ENCODE measurements around the gene MMP24.
A peak's percentile ranks its signal among the peaks of the same experiment; 100 is the strongest.
"Not testable (repeated sequence)": the region's sequence is repeated elsewhere in the genome, so short reads cannot be mapped to it uniquely, and the experiment has no call there.

Gene MMP24

GRCh38 chr20:35315632-35316020 lies 89.1 kb downstream of the MMP24 start:
- not testable (repeated sequence) for H3K36me3 ChIP-seq (replicated peaks in 1 of 2; ENCODE audit: control insufficient read depth in 2 of 2, insufficient read depth in 2 of 2, low read length in 2 of 2); H2BK5ac ChIP-seq (ENCODE audit: low read length); H3K79me1 ChIP-seq (ENCODE audit: low read depth, low read length); H3K23ac ChIP-seq (ENCODE audit: low read depth, low read length, poor library complexity); H4K8ac ChIP-seq (ENCODE audit: low read depth, low read length); H3K9ac ChIP-seq (ENCODE audit: low read depth, low read length, poor library complexity); H2AK5ac ChIP-seq (ENCODE audit: low read depth, low read length); H3K14ac ChIP-seq (ENCODE audit: low read length); H3K4me3 ChIP-seq (ENCODE audit: low read length in 2 of 2); H3K9me3 ChIP-seq (replicated peaks in 1 of 2; ENCODE audit: control insufficient read depth in 2 of 2, insufficient read depth in 1 of 2, low read depth in 1 of 2, low read length in 2 of 2); H4K91ac ChIP-seq (ENCODE audit: low read depth, low read length, poor library complexity); DNase-seq (ENCODE audit: low spot score); H2BK15ac ChIP-seq (ENCODE audit: low read length); H3K4ac ChIP-seq (ENCODE audit: low read length); H3K27me3 ChIP-seq (ENCODE audit: control insufficient read depth in 3 of 3, insufficient read depth in 3 of 3, low read depth in 1 of 3, low read length in 3 of 3); H3K4me2 ChIP-seq (ENCODE audit: insufficient read depth, low read length, poor library complexity, severe bottlenecking); H3K27ac ChIP-seq (replicated peaks; ENCODE audit: low read length); H2BK12ac ChIP-seq (ENCODE audit: low read length); H3K18ac ChIP-seq (ENCODE audit: low read length); H2BK120ac ChIP-seq (ENCODE audit: low read depth, low read length)
- WGBS, 2 donors (ENCODE audit: extremely low coverage in 2 of 2, insufficient read length in 2 of 2, insufficient replicate concordance in 1 of 2): no CpG with 5 or more reads among the region's 7 CpGs
- H3K4me1 ChIP-seq (ENCODE audit: control insufficient read depth in 2 of 2, insufficient read depth in 1 of 2, low read depth in 1 of 2, low read length in 2 of 2): peaks cover 3 to 14% of the 10 kb centered on the region in 2 donors
- peak overlapping the region; percentile 22 for H2AFZ ChIP-seq (ENCODE audit: low read length)

- no peak overlapping the region for H4K91ac ChIP-seq (ENCODE audit: low read depth, low read length, poor library complexity)
- no peaks in the 10 kb centered on the region for H3K9me3 ChIP-seq (replicated peaks in 1 of 2; ENCODE audit: control insufficient read depth in 2 of 2, insufficient read depth in 1 of 2, low read depth in 1 of 2, low read length in 2 of 2)
- no peak overlapping the region for H2AFZ ChIP-seq (ENCODE audit: low read length)
- H3K27me3 ChIP-seq (ENCODE audit: control insufficient read depth in 3 of 3, insufficient read depth in 3 of 3, low read depth in 1 of 3, low read length in 3 of 3): peaks cover 0 to 1% (median 0%) of the 10 kb centered on the region in 3 experiments
- peaks cover 3 to 14% of the 10 kb centered on the region in 2 donors for H3K4me1 ChIP-seq (ENCODE audit: control insufficient read depth in 2 of 2, insufficient read depth in 1 of 2, low read depth in 1 of 2, low read length in 2 of 2)
- H3K79me1 ChIP-seq (ENCODE audit: low read depth, low read length): no peaks in the 10 kb centered on the region
- no peak overlapping the region for H4K8ac ChIP-seq (ENCODE audit: low read depth, low read length)
- H3K14ac ChIP-seq (ENCODE audit: low read length): no peak overlapping the region
- H3K18ac ChIP-seq (ENCODE audit: low read length): no peak overlapping the region
- H3K4me3 ChIP-seq (ENCODE audit: low read length in 2 of 2): no peak overlapping the region
- no CpG with 5 or more reads among the region's 2 CpGs for WGBS, 2 donors (ENCODE audit: extremely low coverage in 2 of 2, insufficient read length in 2 of 2, insufficient replicate concordance in 1 of 2)
- H3K23ac ChIP-seq (ENCODE audit: low read depth, low read length, poor library complexity): no peak overlapping the region
- no peak overlapping the region for H3K9ac ChIP-seq (ENCODE audit: low read depth, low read length, poor library complexity)
- no peak for DNase-seq (ENCODE audit: low spot score)
- no peak overlapping the region for H3K4ac ChIP-seq (ENCODE audit: low read length)
- H2BK12ac ChIP-seq (ENCODE audit: low read length): no peak overlapping the region
- no peak overlapping the region for H3K4me2 ChIP-seq (ENCODE audit: insufficient read depth, low read length, poor library complexity, severe bottlenecking)
- no peak overlapping the region for H2BK5ac ChIP-seq (ENCODE audit: low read length)
- H2AK5ac ChIP-seq (ENCODE audit: low read depth, low read length): no peak overlapping the region
- no peak overlapping the region for H2BK120ac ChIP-seq (ENCODE audit: low read depth, low read length)
- H2BK15ac ChIP-seq (ENCODE audit: low read length): no peak overlapping the region
- H3K27ac ChIP-seq (replicated peaks; ENCODE audit: low read length): no peak overlapping the region
- H3K36me3 ChIP-seq (replicated peaks in 1 of 2; ENCODE audit: control insufficient read depth in 2 of 2, insufficient read depth in 2 of 2, low read length in 2 of 2): peaks cover 0 to 2% of the 10 kb centered on the region in 2 donors
Measured at GRCh38 chr20:35316086-35316485, 89.6 kb downstream of the MMP24 start.

- no peak overlapping the region for H2BK120ac ChIP-seq (ENCODE audit: low read depth, low read length)
- peaks cover 2 to 12% of the 10 kb centered on the region in 2 donors for H3K4me1 ChIP-seq (ENCODE audit: control insufficient read depth in 2 of 2, insufficient read depth in 1 of 2, low read depth in 1 of 2, low read length in 2 of 2)
- H3K36me3 ChIP-seq (replicated peaks in 1 of 2; ENCODE audit: control insufficient read depth in 2 of 2, insufficient read depth in 2 of 2, low read length in 2 of 2): no peaks in the 10 kb centered on the region
- H3K4ac ChIP-seq (ENCODE audit: low read length): no peak overlapping the region
- no peak overlapping the region for H3K4me3 ChIP-seq (ENCODE audit: low read length in 2 of 2)
- no peaks in the 10 kb centered on the region for H3K79me1 ChIP-seq (ENCODE audit: low read depth, low read length)
- H3K14ac ChIP-seq (ENCODE audit: low read length): no peak overlapping the region
- no peak overlapping the region for H3K18ac ChIP-seq (ENCODE audit: low read length)
- no peak overlapping the region for H2AK5ac ChIP-seq (ENCODE audit: low read depth, low read length)
- no peak overlapping the region for H4K91ac ChIP-seq (ENCODE audit: low read depth, low read length, poor library complexity)
- H3K9ac ChIP-seq (ENCODE audit: low read depth, low read length, poor library complexity): no peak overlapping the region
- no peaks in the 10 kb centered on the region for H3K9me3 ChIP-seq (replicated peaks in 1 of 2; ENCODE audit: control insufficient read depth in 2 of 2, insufficient read depth in 1 of 2, low read depth in 1 of 2, low read length in 2 of 2)
- no peak overlapping the region for H4K8ac ChIP-seq (ENCODE audit: low read depth, low read length)
- no peak overlapping the region for H2BK5ac ChIP-seq (ENCODE audit: low read length)
- peaks cover 0 to 1% (median 0%) of the 10 kb centered on the region in 3 experiments for H3K27me3 ChIP-seq (ENCODE audit: control insufficient read depth in 3 of 3, insufficient read depth in 3 of 3, low read depth in 1 of 3, low read length in 3 of 3)
- H2BK12ac ChIP-seq (ENCODE audit: low read length): no peak overlapping the region
- H3K23ac ChIP-seq (ENCODE audit: low read depth, low read length, poor library complexity): no peak overlapping the region
- H2BK15ac ChIP-seq (ENCODE audit: low read length): no peak overlapping the region
- no peak for DNase-seq (ENCODE audit: low spot score)
- no peak overlapping the region for H3K27ac ChIP-seq (replicated peaks; ENCODE audit: low read length)
- no peak overlapping the region for H3K4me2 ChIP-seq (ENCODE audit: insufficient read depth, low read length, poor library complexity, severe bottlenecking)
- H2AFZ ChIP-seq (ENCODE audit: low read length): no peak overlapping the region
- no CpG with 5 or more reads among the region's 5 CpGs for WGBS, 2 donors (ENCODE audit: extremely low coverage in 2 of 2, insufficient read length in 2 of 2, insufficient replicate concordance in 1 of 2)
Measured at GRCh38 chr20:35317416-35318210, 91.1 kb downstream of the MMP24 start.

GRCh38 chr20:35318502-35319157 lies 92.1 kb downstream of the MMP24 start:
- Histone ChIP-seq H3K79me1 (ENCODE audit: low read depth, low read length) (no peaks in the 10 kb centered on the region), H3K14ac (ENCODE audit: low read length) (no peak overlapping the region), H3K4me3 (ENCODE audit: low read length in 2 of 2) (no peak overlapping the region), H3K9me3 (replicated peaks in 1 of 2; ENCODE audit: control insufficient read depth in 2 of 2, insufficient read depth in 1 of 2, low read depth in 1 of 2, low read length in 2 of 2) (no peaks in the 10 kb centered on the region), H3K36me3 (replicated peaks in 1 of 2; ENCODE audit: control insufficient read depth in 2 of 2, insufficient read depth in 2 of 2, low read length in 2 of 2) (no peaks in the 10 kb centered on the region), H3K4me1 (ENCODE audit: control insufficient read depth in 2 of 2, insufficient read depth in 1 of 2, low read depth in 1 of 2, low read length in 2 of 2) (peaks cover 2 to 12% of the 10 kb centered on the region in 2 donors), H2BK12ac (ENCODE audit: low read length) (no peak overlapping the region), H3K9ac (ENCODE audit: low read depth, low read length, poor library complexity) (no peak overlapping the region), H3K4me2 (ENCODE audit: insufficient read depth, low read length, poor library complexity, severe bottlenecking) (no peak overlapping the region), H2BK5ac (ENCODE audit: low read length) (no peak overlapping the region), H3K27ac (replicated peaks; ENCODE audit: low read length) (no peak overlapping the region), H3K4ac (ENCODE audit: low read length) (no peak overlapping the region), H3K27me3 (ENCODE audit: control insufficient read depth in 3 of 3, insufficient read depth in 3 of 3, low read depth in 1 of 3, low read length in 3 of 3) (peaks cover 0 to 1% (median 0%) of the 10 kb centered on the region in 3 experiments), H2AFZ (ENCODE audit: low read length) (no peak overlapping the region), H3K18ac (ENCODE audit: low read length) (no peak overlapping the region), H2BK15ac (ENCODE audit: low read length) (no peak overlapping the region), H2BK120ac (ENCODE audit: low read depth, low read length) (no peak overlapping the region), H4K8ac (ENCODE audit: low read depth, low read length) (no peak overlapping the region), H3K23ac (ENCODE audit: low read depth, low read length, poor library complexity) (no peak overlapping the region), H4K91ac (ENCODE audit: low read depth, low read length, poor library complexity) (no peak overlapping the region), H2AK5ac (ENCODE audit: low read depth, low read length) (no peak overlapping the region)
- DNase-seq (ENCODE audit: low spot score): no peak
- WGBS, 2 donors (ENCODE audit: extremely low coverage in 2 of 2, insufficient read length in 2 of 2, insufficient replicate concordance in 1 of 2): no CpG with 5 or more reads among the region's 6 CpGs
